K562 (cell line): ENCODE results near the gene LAMB2. TPM values are rescaled to one million over a fixed set of nuclear protein-coding genes. Genes with fewer than 3 reads are reported as not detected.

ENCODE experiments used
- CTBP1 ChIP-seq: fragments of 450-650 bp; IDR thresholded peaks from 2 replicates; pipeline ENCODE4 v1.6.1; 2016; ENCODE audit warnings: borderline replicate concordance
- E2F6 ChIP-seq, 2 experiments: IDR thresholded peaks; 2 replicates each; pipeline ENCODE4 v1.6.1; 2011; ENCODE audit warnings: borderline replicate concordance in 1 of 2, control low read depth in 1 of 2, low read depth in 1 of 2, low read length in 1 of 2, mild to moderate bottlenecking in 1 of 2, mixed read lengths in 1 of 2, moderate library complexity in 1 of 2; ENCODE audit not compliant: insufficient read depth in 1 of 2, insufficient read length in 1 of 2, poor library complexity in 1 of 2, severe bottlenecking in 1 of 2; ENCODE audit errors: extremely low read depth in 1 of 2
- FOXK2 ChIP-seq, 2 experiments: fragments of 450-650 bp; IDR thresholded peaks in 1 of 2; conservative IDR thresholded peaks in 1 of 2; 2 replicates each; pipeline ENCODE4 v1.6.1; 2016; ENCODE audit warnings: low read depth in 2 of 2, mild to moderate bottlenecking in 1 of 2
- GABPB1 ChIP-seq: sonication (generic); formaldehyde crosslinking; IDR thresholded peaks from 2 replicates; pipeline ENCODE4 v1.8.0; 2022; ENCODE audit warnings: mild to moderate bottlenecking, missing genetic modification reagents
- HNRNPL ChIP-seq: fragments of 200-400 bp; formaldehyde crosslinking; IDR thresholded peaks from 2 replicates; pipeline ENCODE4 v1.6.1; 2017; ENCODE audit warnings: low read depth, mild to moderate bottlenecking, low read length
- KDM4B ChIP-seq, 2 experiments: fragments of 450-650 bp in 1 of 2; sonication (generic) in 1 of 2; IDR thresholded peaks; 2 replicates each; pipeline ENCODE4 v1.6.1; 2016 to 2017; ENCODE audit warnings: borderline replicate concordance in 2 of 2, antibody characterized with exemption in 1 of 2, low read depth in 1 of 2, mild to moderate bottlenecking in 1 of 2
- KDM5B ChIP-seq: fragments of 200-600 bp; sonication (generic); IDR thresholded peaks from 2 replicates; pipeline ENCODE4 v1.6.1; 2012; ENCODE audit warnings: low read depth, mild to moderate bottlenecking, moderate library complexity, low read length, control low read depth, inconsistent platforms; ENCODE audit not compliant: insufficient replicate concordance
- NKRF ChIP-seq: fragments of 450-650 bp; IDR thresholded peaks from 2 replicates; pipeline ENCODE4 v1.6.1; 2016; ENCODE audit warnings: borderline replicate concordance
- NR2C1 ChIP-seq, 2 experiments: fragments of 450-650 bp; IDR thresholded peaks; 2 replicates each; pipeline ENCODE4 v1.6.1; 2017; ENCODE audit warnings: mild to moderate bottlenecking in 2 of 2, antibody characterized with exemption in 1 of 2, inconsistent platforms in 1 of 2, missing compliant biosample characterization in 1 of 2, missing genetic modification characterization in 1 of 2
- NRF1 ChIP-seq, 2 experiments: fragments of 450-650 bp; IDR thresholded peaks in 1 of 2; conservative IDR thresholded peaks in 1 of 2; 2 replicates each; pipeline ENCODE4 v1.6.1; 2014; ENCODE audit warnings: mild to moderate bottlenecking in 2 of 2
- PML ChIP-seq: IDR thresholded peaks from 2 replicates; pipeline ENCODE4 v1.6.1; 2012; ENCODE audit warnings: low read length, inconsistent platforms
- POU5F1 ChIP-seq: fragments of 150-350 bp; IDR thresholded peaks from 2 replicates; pipeline ENCODE4 v1.6.1; 2014; ENCODE audit warnings: borderline replicate concordance, low read length, low read depth, mild to moderate bottlenecking; ENCODE audit not compliant: partially characterized antibody
- RAD21 ChIP-seq, 2 experiments: fragments of 250-450 bp in 1 of 2; fragments of 450-650 bp in 1 of 2; sonication (Bioruptor Pico) in 1 of 2; formaldehyde crosslinking in 1 of 2; IDR thresholded peaks in 1 of 2; conservative IDR thresholded peaks in 1 of 2; 2 replicates each; pipeline versions ENCODE4 v1.4.0 to v1.8.0; 2020 to 2022; ENCODE audit warnings: mild to moderate bottlenecking in 2 of 2, moderate library complexity in 1 of 2
- SAFB ChIP-seq: fragments of 200-400 bp; formaldehyde crosslinking; IDR thresholded peaks from 2 replicates; pipeline ENCODE4 v1.6.1; 2017; ENCODE audit warnings: low read depth, low read length, borderline replicate concordance
- ZBTB7A ChIP-seq: IDR thresholded peaks from 2 replicates; pipeline ENCODE4 v1.6.1; 2011; ENCODE audit warnings: low read depth, mild to moderate bottlenecking, low read length, moderate library complexity, borderline replicate concordance; ENCODE audit not compliant: control insufficient read depth
- ZFX ChIP-seq: sonication (generic); formaldehyde crosslinking; IDR thresholded peaks from 2 replicates; pipeline ENCODE4 v1.8.0; 2022; ENCODE audit warnings: mild to moderate bottlenecking, missing genetic modification reagents, moderate library complexity
- polyA plus RNA-seq, 8 experiments: library from polyadenylated mRNA; depleted of rRNA in 4 of 8; stranded (reverse) in 5 of 8; unstranded in 3 of 8; fragments of >200 nt; fragmentation: Nextera tagmentation in 2 of 8; fragmentation: Illumina TruSeq in 1 of 8; extraction: Ambion mirVana in 2 of 8; extraction: Trizol in 1 of 8; gene quantifications; 2 replicates each; pipeline versions ENCODE4 v1.2.1 to v1.2.3, GENCODE V29; 2011 to 2014; ENCODE audit warnings: inconsistent platforms in 1 of 8, missing spikeins in 1 of 8
- total RNA-seq, 7 experiments: library from RNA; depleted of rRNA in 6 of 7; stranded (reverse); fragments of >200 nt in 6 of 7; fragmentation: Illumina TruSeq in 2 of 7; extraction: Trizol in 2 of 7; gene quantifications; 2 replicates each; pipeline versions ENCODE4 v1.2.1 to v1.2.3, GENCODE V29; 2011 to 2021; ENCODE audit warnings: low replicate concordance in 1 of 7
- TF ChIP-seq, protein P1 (sequence below), 2 experiments: fragments of 450-650 bp; conservative IDR thresholded peaks; 2 replicates each; pipeline ENCODE4 v1.6.1; 2017; ENCODE audit warnings: mild to moderate bottlenecking in 2 of 2, moderate library complexity in 2 of 2
- TF ChIP-seq, protein P2 (sequence below): sonication (generic); formaldehyde crosslinking; IDR thresholded peaks from 2 replicates; pipeline ENCODE4 v1.8.0; 2022; ENCODE audit warnings: mild to moderate bottlenecking, missing genetic modification reagents

LAMB2 gene
- total and polyA plus RNA-seq, 9 of the 15 experiments (the other 6 are each of a cell fraction or from before 2014, with no cell fraction given): 1.4 to 26.0 (median 16.2) TPM

- TF ChIP-seq NKRF (peak; percentile 56; the same call in 1 of the 2 replicates), SAFB (no peak), FOXK2 (conservative IDR thresholded peaks at IDR 0.05 in 1 of 2, IDR thresholded peaks at IDR 0.05 in 1 of 2; ENCODE audit: low read depth in 2 of 2) (peak; percentile 93), KDM4B (IDR thresholded peaks at IDR 0.05; ENCODE audit: borderline replicate concordance in 2 of 2, low read depth in 1 of 2) (peak in 1 of 2 experiments; percentile 63; a peak in 1 of 4 replicates), NR2C1 (IDR thresholded peaks at IDR 0.05) (no peak), NR2C1 (tag; IDR thresholded peaks at IDR 0.05) (peak; percentile 62; the same call in 1 of the 2 replicates), HNRNPL (peak; percentile 77; the same call in 1 of the 2 replicates), NRF1 (conservative IDR thresholded peaks at IDR 0.05 in 1 of 2, IDR thresholded peaks at IDR 0.05 in 1 of 2) (peak; percentile 69 to 73), RAD21 (CRISPR knock-in tag; conservative IDR thresholded peaks at IDR 0.05 in 1 of 2, IDR thresholded peaks at IDR 0.05 in 1 of 2) (no peak), PML (peak; percentile 43; the same call in 1 of the 2 replicates), CTBP1 (peak; percentile 49; the same call in 1 of the 2 replicates), POU5F1 (no peak), E2F6 (IDR thresholded peaks at IDR 0.05; ENCODE audit: borderline replicate concordance in 1 of 2, extremely low read depth in 1 of 2, insufficient read depth in 1 of 2, insufficient read length in 1 of 2, low read depth in 1 of 2, low read length in 1 of 2, poor library complexity in 1 of 2, severe bottlenecking in 1 of 2) (peak in 1 of 2 experiments; percentile 46), ZFX (CRISPR knock-in tag) (peak; percentile 98), ZBTB7A (peak; percentile 20; the same call in 1 of the 2 replicates), GABPB1 (peak; percentile 96), KDM5B (peak; percentile 73)
- TF ChIP-seq, protein P1, sequence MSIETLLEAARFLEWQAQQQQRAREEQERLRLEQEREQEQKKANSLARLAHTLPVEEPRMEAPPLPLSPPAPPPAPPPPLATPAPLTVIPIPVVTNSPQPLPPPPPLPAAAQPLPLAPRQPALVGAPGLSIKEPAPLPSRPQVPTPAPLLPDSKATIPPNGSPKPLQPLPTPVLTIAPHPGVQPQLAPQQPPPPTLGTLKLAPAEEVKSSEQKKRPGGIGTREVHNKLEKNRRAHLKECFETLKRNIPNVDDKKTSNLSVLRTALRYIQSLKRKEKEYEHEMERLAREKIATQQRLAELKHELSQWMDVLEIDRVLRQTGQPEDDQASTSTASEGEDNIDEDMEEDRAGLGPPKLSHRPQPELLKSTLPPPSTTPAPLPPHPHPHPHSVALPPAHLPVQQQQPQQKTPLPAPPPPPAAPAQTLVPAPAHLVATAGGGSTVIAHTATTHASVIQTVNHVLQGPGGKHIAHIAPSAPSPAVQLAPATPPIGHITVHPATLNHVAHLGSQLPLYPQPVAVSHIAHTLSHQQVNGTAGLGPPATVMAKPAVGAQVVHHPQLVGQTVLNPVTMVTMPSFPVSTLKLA (conservative IDR thresholded peaks at IDR 0.05): peak; percentile 28 to 80; a peak in 2 of 4 replicates
- TF ChIP-seq, protein P2, sequence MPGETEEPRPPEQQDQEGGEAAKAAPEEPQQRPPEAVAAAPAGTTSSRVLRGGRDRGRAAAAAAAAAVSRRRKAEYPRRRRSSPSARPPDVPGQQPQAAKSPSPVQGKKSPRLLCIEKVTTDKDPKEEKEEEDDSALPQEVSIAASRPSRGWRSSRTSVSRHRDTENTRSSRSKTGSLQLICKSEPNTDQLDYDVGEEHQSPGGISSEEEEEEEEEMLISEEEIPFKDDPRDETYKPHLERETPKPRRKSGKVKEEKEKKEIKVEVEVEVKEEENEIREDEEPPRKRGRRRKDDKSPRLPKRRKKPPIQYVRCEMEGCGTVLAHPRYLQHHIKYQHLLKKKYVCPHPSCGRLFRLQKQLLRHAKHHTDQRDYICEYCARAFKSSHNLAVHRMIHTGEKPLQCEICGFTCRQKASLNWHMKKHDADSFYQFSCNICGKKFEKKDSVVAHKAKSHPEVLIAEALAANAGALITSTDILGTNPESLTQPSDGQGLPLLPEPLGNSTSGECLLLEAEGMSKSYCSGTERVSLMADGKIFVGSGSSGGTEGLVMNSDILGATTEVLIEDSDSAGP (CRISPR knock-in tag): no peak
These were observed 12.3 kb downstream of the LAMB2 start, which contains the start of gene USP19 (continued) for GRCh38 chr3:49120438-49121131.
